ENCODE results near the gene PDGFC.

The PDGFC gene, protein sequence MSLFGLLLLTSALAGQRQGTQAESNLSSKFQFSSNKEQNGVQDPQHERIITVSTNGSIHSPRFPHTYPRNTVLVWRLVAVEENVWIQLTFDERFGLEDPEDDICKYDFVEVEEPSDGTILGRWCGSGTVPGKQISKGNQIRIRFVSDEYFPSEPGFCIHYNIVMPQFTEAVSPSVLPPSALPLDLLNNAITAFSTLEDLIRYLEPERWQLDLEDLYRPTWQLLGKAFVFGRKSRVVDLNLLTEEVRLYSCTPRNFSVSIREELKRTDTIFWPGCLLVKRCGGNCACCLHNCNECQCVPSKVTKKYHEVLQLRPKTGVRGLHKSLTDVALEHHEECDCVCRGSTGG

DNA sequence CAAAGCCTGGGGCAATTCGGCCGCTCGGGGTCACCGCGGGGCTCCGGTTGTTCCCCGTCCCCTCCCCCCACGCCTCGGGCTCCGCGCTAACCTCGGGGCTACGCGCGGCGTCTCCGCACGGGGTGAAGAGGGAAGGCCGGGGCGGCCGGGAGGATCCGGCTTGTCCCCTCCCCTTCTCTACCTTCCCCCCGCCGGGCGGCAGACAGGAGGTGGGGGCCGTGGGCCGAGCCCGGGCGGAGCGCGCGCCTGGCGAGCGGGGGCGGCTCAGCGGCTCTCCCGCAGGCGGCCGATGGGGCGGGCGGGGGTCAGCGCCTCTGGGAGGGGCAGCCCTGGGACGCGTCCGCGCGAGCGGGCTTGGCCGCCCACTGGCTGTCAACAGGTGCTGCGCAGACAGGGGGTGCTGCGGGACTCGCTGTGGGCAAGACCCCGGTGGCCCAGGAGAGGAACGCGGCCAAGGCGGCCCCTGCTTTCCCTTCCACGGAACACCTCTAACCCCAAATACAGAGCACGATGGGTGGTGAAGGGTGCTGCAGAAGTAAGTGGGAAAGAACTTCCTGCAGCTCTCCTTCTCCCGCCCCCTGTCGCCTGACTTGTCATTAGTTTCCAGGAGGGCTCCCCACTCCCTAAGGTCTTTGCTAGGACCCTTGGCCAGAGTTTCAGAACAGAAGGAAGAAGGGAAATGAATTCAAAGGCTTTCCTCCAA is at the start of gene PDGFC:
Gene PDGFC (minus strand): TSS at position 124 of the 703 bp plus-strand sequence. CDS start 896 bp downstream, outside the sequence.
- Mint-ChIP-seq H3K4me1 (no peaks in the 10 kb centered on the region), H3K9me3 (peaks cover 3% of the 10 kb centered on the region), H3K4me3 (no peak within 1 kb of the TSS), H3K36me3 (no peaks in the 10 kb centered on the region), H3K27me3 (peaks cover 7% of the 10 kb centered on the region), H3K27ac (no peak within 1 kb of the TSS)
- no peak for DNase-seq (ENCODE audit: low spot score in 2 of 2)
- no peak for ATAC-seq (ENCODE audit: low read depth)

DNA sequence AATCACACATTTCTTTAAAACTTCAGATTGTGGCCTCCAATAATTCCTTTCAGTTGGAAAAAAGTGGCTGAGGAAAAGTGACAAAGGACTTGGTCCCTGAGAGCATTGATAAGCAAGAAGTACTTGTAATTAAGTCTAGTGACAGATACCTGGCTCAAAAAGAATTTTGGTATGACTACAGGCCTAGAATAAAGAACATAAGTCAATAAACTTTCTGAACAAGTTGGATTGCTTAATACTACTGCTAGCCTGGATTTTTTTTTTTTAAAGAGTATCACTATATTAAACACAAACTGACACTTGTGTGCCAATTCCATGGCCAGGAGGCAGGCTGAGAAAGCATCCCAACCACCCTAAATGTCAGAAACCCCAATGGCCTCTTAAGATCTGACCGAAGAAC is 49.3 kb upstream of the PDGFC start:
- DNase-seq (ENCODE audit: low spot score in 2 of 2), result no peak
- ATAC-seq (ENCODE audit: low read depth), result no peak
- no peaks in the 10 kb centered on the region for H3K4me1 Mint-ChIP-seq
- H3K27ac Mint-ChIP-seq, result no peak overlapping the region
- H3K36me3 Mint-ChIP-seq, result no peaks in the 10 kb centered on the region
- peaks cover 2% of the 10 kb centered on the region for H3K9me3 Mint-ChIP-seq
- no peak overlapping the region for H3K4me3 Mint-ChIP-seq
- H3K27me3 Mint-ChIP-seq, result no peaks in the 10 kb centered on the region

DNA sequence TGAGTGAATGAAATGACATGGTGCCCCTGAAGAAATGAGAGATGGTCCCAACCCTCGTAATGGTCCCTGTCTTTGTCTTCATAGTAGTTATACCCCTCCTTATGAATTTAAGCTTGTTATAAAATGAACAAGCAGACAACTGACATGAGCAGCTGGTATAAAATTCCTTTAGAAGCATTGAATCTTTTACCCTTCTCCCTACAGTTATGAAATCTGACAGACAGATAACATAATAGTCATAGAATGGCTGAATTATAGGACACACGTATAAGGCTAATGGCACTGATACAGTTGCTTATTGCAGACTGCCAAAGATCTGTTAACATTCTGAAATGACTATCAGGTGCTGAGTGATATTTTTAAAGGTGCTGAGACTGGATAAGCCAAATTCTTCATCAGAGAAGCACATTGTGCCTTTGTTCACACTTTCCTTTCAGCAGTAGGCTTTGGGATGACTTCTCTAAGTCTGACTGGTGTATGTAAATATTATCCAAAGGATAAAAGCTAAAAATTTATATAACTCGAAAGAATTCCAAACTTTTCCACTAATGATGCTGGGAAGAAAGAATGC is 47.4 kb upstream of the PDGFC start:
- Mint-ChIP-seq H3K27ac (no peak overlapping the region), H3K36me3 (no peaks in the 10 kb centered on the region), H3K27me3 (no peaks in the 10 kb centered on the region), H3K4me3 (no peak overlapping the region), H3K4me1 (no peaks in the 10 kb centered on the region), H3K9me3 (peaks cover 4% of the 10 kb centered on the region)
- no peak for ATAC-seq (ENCODE audit: low read depth)
- DNase-seq (ENCODE audit: low spot score in 2 of 2), result no peak

DNA sequence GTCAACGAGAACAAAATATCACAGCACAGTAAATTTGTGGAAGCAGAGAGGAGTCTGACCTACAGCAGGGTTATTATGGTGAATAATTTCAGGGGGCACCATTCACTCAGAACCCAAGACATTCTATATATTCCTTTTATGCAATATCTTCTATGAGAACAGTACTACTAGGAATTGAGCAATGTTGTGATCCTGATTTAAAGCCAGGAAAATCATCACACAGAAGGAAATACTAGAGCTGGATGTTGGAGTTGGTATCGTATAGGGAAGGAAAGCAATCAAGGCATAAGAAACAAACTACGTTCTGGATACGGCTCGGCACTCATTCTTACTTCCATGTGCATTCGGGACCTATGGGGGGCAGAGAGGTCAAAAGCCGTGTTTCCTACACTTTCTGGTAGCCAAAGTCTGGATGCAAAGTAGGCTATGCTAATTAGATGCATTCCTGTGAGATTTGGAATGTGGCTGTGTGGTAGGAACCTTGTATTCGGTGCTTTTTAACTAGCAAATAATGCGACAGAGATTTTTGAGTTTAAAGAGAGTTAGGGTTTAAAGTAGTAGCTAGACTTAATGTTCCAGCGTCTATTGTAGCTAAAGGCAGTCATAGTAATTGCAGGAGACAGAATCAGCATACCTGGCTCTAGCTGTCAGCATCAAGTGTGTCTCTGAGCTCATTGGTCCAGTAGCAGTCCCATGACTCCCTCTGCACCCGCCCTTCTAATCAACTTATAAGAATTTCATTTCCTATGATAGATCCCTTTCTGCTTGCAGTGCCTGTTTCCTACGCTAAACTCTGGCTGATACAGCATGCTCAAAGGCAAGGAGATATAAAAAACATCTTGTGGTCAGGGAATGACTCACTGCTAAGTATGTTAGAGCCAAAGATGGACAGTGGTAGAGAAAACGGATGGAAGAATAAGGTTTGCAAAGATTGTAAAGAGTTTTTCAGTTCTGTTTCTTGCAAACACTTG is 43.3 kb upstream of the PDGFC start:
- ATAC-seq (ENCODE audit: low read depth), result no peak

DNA sequence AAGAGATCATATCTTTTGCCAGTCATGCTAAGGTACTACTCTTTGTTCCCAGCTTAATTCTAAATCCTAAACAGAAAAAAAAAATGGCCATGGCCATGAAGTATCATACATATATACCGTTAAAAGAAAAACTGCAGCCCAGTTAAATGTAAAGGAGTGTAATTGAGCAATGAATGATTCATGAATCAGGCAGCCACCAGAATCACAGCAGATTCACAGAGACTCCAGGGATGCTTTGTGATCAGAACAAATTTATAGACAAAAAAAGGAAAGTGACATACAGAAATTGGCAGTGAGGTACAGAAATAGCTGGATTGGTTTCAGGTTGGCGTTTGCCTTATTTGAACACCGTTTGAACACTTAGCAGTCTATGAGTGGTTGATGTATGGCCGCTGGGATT is 42.1 kb upstream of the PDGFC start:
- no peak for DNase-seq (ENCODE audit: low spot score in 2 of 2)
- no peak for ATAC-seq (ENCODE audit: low read depth)
- no peaks in the 10 kb centered on the region for H3K36me3 Mint-ChIP-seq
- peaks cover 7% of the 10 kb centered on the region for H3K9me3 Mint-ChIP-seq
- no peak overlapping the region for H3K27ac Mint-ChIP-seq
- no peaks in the 10 kb centered on the region for H3K27me3 Mint-ChIP-seq
- H3K4me3 Mint-ChIP-seq, result no peak overlapping the region
- no peaks in the 10 kb centered on the region for H3K4me1 Mint-ChIP-seq

More for the DNA sequence above, 43.3 kb upstream of the PDGFC start:
- Mint-ChIP-seq H3K27me3 (no peaks in the 10 kb centered on the region), H3K4me3 (no peak overlapping the region), H3K4me1 (no peaks in the 10 kb centered on the region), H3K9me3 (peaks cover 2% of the 10 kb centered on the region), H3K27ac (no peak overlapping the region), H3K36me3 (no peaks in the 10 kb centered on the region)
- no peak for DNase-seq (ENCODE audit: low spot score in 2 of 2)

DNA sequence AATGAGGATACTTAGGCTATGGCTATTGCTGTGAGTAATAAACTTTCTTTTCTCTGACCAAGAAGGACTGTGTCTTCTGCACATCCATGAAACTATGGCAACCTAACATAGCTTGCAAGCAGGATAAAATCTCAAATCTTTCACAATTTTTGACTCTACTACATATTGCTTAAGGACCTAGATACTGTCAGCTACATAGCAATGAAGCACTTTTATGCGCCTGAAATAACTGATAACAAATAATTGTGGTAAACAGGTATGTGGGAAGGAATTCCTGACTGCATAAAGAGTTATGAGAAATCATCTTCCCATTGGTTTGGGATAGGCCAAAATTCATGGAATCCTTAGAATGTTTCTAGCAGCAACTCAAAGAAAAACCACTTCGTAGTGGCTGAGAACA is 41.2 kb upstream of the PDGFC start:
- Mint-ChIP-seq H3K4me3 (no peak overlapping the region), H3K36me3 (no peaks in the 10 kb centered on the region), H3K9me3 (peaks cover 11% of the 10 kb centered on the region), H3K27ac (no peak overlapping the region), H3K27me3 (no peaks in the 10 kb centered on the region), H3K4me1 (no peaks in the 10 kb centered on the region)
- no peak for ATAC-seq (ENCODE audit: low read depth)
- DNase-seq (ENCODE audit: low spot score in 2 of 2), result no peak

DNA sequence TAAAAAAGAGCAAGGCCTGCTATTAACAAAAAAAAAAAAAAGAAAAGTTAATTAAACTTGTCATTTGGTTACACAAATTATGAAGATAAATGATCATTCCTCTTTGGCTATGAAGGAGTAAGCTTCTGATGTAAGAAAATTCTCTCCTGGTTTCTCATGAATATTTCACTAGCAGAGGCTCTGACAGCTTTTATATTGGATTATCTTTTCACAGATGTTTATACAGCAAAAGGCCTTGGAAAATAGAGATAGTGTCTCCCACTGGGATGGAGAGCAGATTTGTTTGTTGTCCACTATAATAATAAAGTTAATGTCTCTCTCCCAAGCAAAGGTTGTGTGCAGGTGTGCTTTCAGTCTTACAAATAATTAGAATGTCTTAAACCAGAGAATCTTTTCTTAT is 40.7 kb upstream of the PDGFC start:
- Mint-ChIP-seq H3K4me3 (no peak overlapping the region), H3K36me3 (no peaks in the 10 kb centered on the region), H3K4me1 (no peaks in the 10 kb centered on the region), H3K27ac (no peak overlapping the region), H3K27me3 (no peaks in the 10 kb centered on the region), H3K9me3 (peaks cover 11% of the 10 kb centered on the region)
- ATAC-seq (ENCODE audit: low read depth), result no peak
- DNase-seq (ENCODE audit: low spot score in 2 of 2), result no peak

DNA sequence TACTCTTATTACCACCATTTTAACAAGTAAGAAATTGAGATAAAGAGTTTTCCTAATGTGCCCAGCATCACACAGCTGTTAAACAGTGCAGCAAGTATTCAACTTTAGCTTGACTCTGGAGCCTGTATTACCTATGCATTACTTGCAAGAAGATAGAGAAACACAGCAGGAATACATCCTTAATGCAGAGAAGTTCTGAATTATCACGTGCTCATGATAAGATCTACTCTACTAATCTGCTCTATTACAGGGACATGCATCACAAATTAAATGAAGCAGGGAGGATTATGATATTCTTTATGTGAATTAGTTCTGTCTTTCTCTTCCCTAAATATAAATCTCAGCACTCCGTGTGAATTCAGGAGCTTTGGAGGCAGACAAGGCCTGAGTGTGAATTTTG is 39.0 kb upstream of the PDGFC start:
- Mint-ChIP-seq H3K4me1 (no peaks in the 10 kb centered on the region), H3K9me3 (peaks cover 11% of the 10 kb centered on the region), H3K27ac (no peak overlapping the region), H3K27me3 (no peaks in the 10 kb centered on the region), H3K36me3 (no peaks in the 10 kb centered on the region), H3K4me3 (no peak overlapping the region)
- ATAC-seq (ENCODE audit: low read depth) (no peak), DNase-seq (ENCODE audit: low spot score in 2 of 2) (no peak)

DNA sequence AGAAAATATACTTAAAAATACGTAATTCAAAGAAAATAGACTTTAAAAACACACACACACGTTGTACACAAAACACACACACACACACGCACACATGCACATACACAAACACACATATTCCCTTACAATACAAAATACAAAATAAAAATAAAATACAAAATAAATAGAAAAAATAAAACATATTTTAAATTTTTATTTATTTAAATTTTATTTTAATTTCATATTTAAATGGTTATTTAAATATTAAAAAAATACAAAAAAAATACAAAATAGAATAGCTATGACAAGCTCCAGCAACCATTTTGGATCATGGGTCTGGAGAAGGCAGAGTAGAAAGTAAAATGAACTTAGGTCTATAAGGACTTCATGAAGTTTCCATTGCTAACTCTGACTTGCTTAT is 34.2 kb upstream of the PDGFC start:
- H3K27me3 Mint-ChIP-seq, result no peaks in the 10 kb centered on the region
- ATAC-seq (ENCODE audit: low read depth), result no peak
- no peaks in the 10 kb centered on the region for H3K36me3 Mint-ChIP-seq
- peaks cover 9% of the 10 kb centered on the region for H3K9me3 Mint-ChIP-seq
- no peak for DNase-seq (ENCODE audit: low spot score in 2 of 2)
- no peaks in the 10 kb centered on the region for H3K4me1 Mint-ChIP-seq
- no peak overlapping the region for H3K27ac Mint-ChIP-seq
- no peak overlapping the region for H3K4me3 Mint-ChIP-seq

DNA sequence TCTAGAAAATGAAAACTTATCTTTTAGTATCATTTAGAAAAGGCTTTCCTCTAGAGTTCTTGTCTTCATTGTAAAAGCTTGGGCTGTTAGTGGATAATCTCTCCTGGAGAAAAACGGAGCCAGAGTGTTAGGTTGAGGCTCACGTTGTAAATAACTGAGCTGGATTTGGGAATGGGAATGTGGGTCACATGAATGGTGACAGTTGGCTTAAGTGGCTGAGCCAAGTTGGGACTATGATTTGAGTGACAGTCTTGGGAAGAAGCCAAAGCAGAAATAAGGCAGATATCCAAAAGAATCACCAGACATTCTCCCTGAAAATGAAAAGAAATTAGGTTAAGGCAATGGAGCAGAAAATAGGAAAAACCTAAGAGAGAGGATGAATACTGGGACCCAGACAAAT is 33.6 kb upstream of the PDGFC start:
- DNase-seq (ENCODE audit: low spot score in 2 of 2) (no peak), ATAC-seq (ENCODE audit: low read depth) (no peak)
- Mint-ChIP-seq H3K27ac (no peak overlapping the region), H3K36me3 (no peaks in the 10 kb centered on the region), H3K4me3 (no peak overlapping the region), H3K4me1 (no peaks in the 10 kb centered on the region), H3K27me3 (no peaks in the 10 kb centered on the region), H3K9me3 (peaks cover 9% of the 10 kb centered on the region)

DNA sequence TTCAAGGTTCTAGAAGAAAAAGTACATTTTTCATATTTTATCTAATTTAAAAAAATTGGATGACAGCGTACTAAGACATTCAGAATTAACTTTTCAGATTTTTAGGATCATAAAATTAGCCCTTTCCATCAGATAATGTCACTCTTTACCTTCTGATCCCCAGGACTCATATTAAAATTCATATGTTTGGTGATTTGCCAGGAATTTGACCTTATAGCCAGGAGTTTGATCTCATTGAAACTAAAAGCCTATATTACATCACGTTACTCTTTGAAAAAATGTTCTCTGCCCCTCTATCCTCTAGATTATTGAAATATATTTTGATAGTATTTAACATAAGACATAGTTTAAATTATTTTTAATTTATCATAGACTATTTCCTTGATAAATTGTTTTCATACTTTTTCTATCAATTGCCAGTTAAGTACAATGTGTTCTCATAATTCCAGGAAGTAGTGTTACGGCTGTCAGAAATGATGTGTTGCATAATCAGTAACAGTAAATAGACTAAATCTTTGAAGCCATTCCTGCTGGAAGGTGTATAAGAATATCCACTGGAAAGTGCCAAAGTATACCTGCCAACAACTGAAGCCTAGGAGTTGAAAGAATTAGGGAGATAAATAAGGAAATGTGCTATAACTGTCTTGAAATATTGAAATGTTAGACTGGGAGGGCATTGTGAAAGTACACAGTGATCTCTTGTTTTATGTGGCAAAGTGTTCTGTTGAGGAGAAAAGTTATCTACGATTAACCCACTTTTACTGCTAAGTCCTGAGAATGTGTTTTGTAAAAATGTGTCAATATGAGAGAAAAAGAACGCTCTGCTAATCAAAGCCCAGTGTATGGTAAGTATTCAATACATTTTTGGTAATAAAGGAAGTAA is 32.9 kb upstream of the PDGFC start:
- Mint-ChIP-seq H3K27ac (no peak overlapping the region), H3K27me3 (no peaks in the 10 kb centered on the region), H3K36me3 (no peaks in the 10 kb centered on the region), H3K9me3 (peaks cover 9% of the 10 kb centered on the region), H3K4me3 (no peak overlapping the region), H3K4me1 (no peaks in the 10 kb centered on the region)
- DNase-seq (ENCODE audit: low spot score in 2 of 2) (no peak), ATAC-seq (ENCODE audit: low read depth) (no peak)

DNA sequence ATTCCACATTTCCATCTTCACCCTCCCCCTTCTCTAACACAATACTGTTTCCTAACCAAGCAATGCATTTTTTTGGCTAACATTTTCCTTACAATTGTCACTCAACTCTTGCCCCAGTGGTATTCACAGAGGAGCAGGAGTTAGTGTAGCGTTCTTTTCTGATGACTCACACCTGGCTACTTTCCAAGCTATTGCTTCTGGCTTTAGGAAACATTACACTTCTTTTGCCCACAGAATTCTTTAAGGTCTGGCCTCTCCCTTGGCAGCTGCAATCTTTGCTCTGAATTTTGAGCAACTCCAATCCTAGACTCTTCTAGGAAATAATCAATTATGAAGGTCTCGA is 27.5 kb upstream of the PDGFC start:
- Mint-ChIP-seq H3K36me3 (no peaks in the 10 kb centered on the region), H3K27me3 (no peaks in the 10 kb centered on the region), H3K27ac (no peak overlapping the region), H3K4me1 (no peaks in the 10 kb centered on the region), H3K9me3 (peaks cover 12% of the 10 kb centered on the region), H3K4me3 (no peak overlapping the region)
- DNase-seq (ENCODE audit: low spot score in 2 of 2), result no peak
- ATAC-seq (ENCODE audit: low read depth), result no peak

DNA sequence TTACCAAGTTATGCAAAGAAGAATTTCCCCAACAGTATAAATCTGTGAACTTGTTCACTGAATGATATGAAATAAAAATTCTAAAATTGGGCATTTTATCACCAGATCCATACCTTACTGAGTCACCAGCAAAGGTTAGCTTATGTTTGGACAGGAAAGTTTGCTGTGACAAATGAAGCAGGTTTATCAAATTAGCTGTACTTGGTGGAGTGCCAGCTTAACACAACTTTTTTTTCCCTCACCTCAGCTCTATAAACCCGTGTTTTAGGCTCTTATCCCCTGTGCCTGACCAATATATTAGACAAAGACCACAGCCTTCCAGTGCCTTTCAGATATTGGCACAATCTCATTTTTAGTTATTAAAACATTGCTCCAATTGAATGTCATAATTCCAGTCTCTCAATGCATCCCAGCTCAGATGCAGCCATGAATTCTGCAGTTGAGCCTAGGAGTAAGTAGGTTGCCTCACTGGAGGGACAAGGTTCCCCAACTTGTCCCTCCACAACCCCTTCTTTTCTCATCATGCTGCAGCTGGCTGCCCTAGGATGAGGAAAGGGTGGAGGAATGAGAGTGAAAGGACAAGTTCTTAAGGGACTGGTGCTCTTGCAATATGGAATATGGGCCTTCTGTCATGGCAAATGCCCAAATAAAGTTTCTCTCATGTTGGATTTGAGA is 27.0 kb upstream of the PDGFC start:
- no peaks in the 10 kb centered on the region for H3K4me1 Mint-ChIP-seq
- ATAC-seq (ENCODE audit: low read depth), result no peak
- no peaks in the 10 kb centered on the region for H3K27me3 Mint-ChIP-seq
- no peak overlapping the region for H3K4me3 Mint-ChIP-seq
- H3K36me3 Mint-ChIP-seq, result no peaks in the 10 kb centered on the region
- H3K9me3 Mint-ChIP-seq, result peaks cover 12% of the 10 kb centered on the region
- DNase-seq (ENCODE audit: low spot score in 2 of 2), result no peak
- H3K27ac Mint-ChIP-seq, result no peak overlapping the region
